SK-N-SH (cell line): ENCODE measurements around the gene VDR. TPM values are rescaled to one million over a fixed set of nuclear protein-coding genes. Genes with fewer than 3 reads are reported as not detected.

Source experiments
- CTCF ChIA-PET: fragments of 300-600, 350-600 bp; formaldehyde crosslinking; extraction: SDS; loops from one replicate; lab custom pipeline; 2021; lab: Yijun Ruan, JAX
- POLR2A ChIA-PET: fragments of 350-600 bp; sonication (Branson Sonifier 250); formaldehyde crosslinking; extraction: SDS; loops from one replicate; lab custom pipeline; 2020; ENCODE audit warnings: antibody characterized with exemption, inconsistent platforms; lab: Yijun Ruan, JAX
- DNase-seq: peaks from one replicate; pipeline ENCODE4 v3.0.0; 2012
- H2AFZ ChIP-seq: fragments of 200-600 bp; sonication (generic); 2 replicates; pipeline ENCODE4 v1.8.1; 2016; ENCODE audit warnings: antibody characterized with exemption, mild to moderate bottlenecking, low read depth
- H3F3A ChIP-seq: fragments of 200-600 bp; sonication (generic); replicated peaks from 2 replicates; pipeline ENCODE3; 2016; ENCODE audit warnings: antibody characterized with exemption, mild to moderate bottlenecking; ENCODE audit not compliant: insufficient read depth
- H3K27ac ChIP-seq, 2 experiments: fragments of 200-500 bp in 1 of 2; fragments of 200-600 bp in 1 of 2; sonication (Bioruptor generic) in 1 of 2; sonication (generic), shearing (Covaris generic) in 1 of 2; 2 replicates each; pipeline versions ENCODE4 v1.5.1 to v1.6.1; 2014 to 2016; ENCODE audit warnings: low read depth in 2 of 2, inconsistent platforms in 1 of 2, low read length in 1 of 2, mild to moderate bottlenecking in 1 of 2, mixed read lengths in 1 of 2
- H3K27me3 ChIP-seq: fragments of 200-600 bp; sonication (generic), shearing (Covaris generic); 2 replicates; pipeline ENCODE4 v1.6.1; 2016; ENCODE audit warnings: mixed run types; ENCODE audit not compliant: insufficient read depth
- H3K36me3 ChIP-seq, 2 experiments: fragments of 200-500 bp in 1 of 2; fragments of 200-600 bp in 1 of 2; sonication (Bioruptor generic) in 1 of 2; sonication (generic) in 1 of 2; replicated peaks in 1 of 2; 2 replicates each; pipeline versions ENCODE3 to v1.5.1; 2014 to 2016; ENCODE audit warnings: low read length in 1 of 2, mild to moderate bottlenecking in 1 of 2; ENCODE audit not compliant: insufficient read depth in 2 of 2, control insufficient read depth in 1 of 2
- H3K4me1 ChIP-seq, 2 experiments: fragments of 200-500 bp in 1 of 2; fragments of 200-600 bp in 1 of 2; sonication (Bioruptor generic) in 1 of 2; sonication (generic), shearing (Covaris generic) in 1 of 2; 2 replicates each; pipeline versions ENCODE4 v1.5.1 to v1.6.1; 2014 to 2016; ENCODE audit warnings: low read depth in 1 of 2, low read length in 1 of 2, mixed run types in 1 of 2; ENCODE audit not compliant: insufficient read depth in 2 of 2, control insufficient read depth in 1 of 2
- H3K4me2 ChIP-seq: fragments of 200-600 bp; sonication (generic), shearing (Covaris generic); 2 replicates; pipeline ENCODE4 v1.6.1; 2017; ENCODE audit warnings: mixed run types
- H3K4me3 ChIP-seq, 2 experiments: fragments of 200-500 bp in 1 of 2; fragments of 200-600 bp in 1 of 2; sonication (Bioruptor generic) in 1 of 2; sonication (generic), shearing (Covaris generic) in 1 of 2; 2 replicates each; pipeline versions ENCODE4 v1.5.1 to v1.8.1; 2014 to 2016; ENCODE audit warnings: low read depth in 2 of 2, inconsistent platforms in 1 of 2, low read length in 1 of 2, mild to moderate bottlenecking in 1 of 2, mixed read lengths in 1 of 2, moderate library complexity in 1 of 2
- H3K79me2 ChIP-seq: fragments of 200-600 bp; sonication (generic); 2 replicates; pipeline ENCODE4 v1.8.1; 2017; ENCODE audit warnings: mild to moderate bottlenecking; ENCODE audit not compliant: insufficient read depth
- H3K9ac ChIP-seq: fragments of 200-600 bp; sonication (generic); 2 replicates; pipeline ENCODE4 v1.6.1; 2017; ENCODE audit warnings: mixed run types
- H3K9me2 ChIP-seq: fragments of 200-600 bp; sonication (generic); 2 replicates; pipeline ENCODE4 v1.6.1; 2017; ENCODE audit warnings: mixed run types
- H3K9me3 ChIP-seq: fragments of 200-600 bp; sonication (generic); 2 replicates; pipeline ENCODE4 v1.6.1; 2017; ENCODE audit warnings: mixed run types, mild to moderate bottlenecking, moderate library complexity
- H4K20me1 ChIP-seq: fragments of 200-600 bp; sonication (generic); 2 replicates; pipeline ENCODE4 v1.6.1; 2017; ENCODE audit warnings: mild to moderate bottlenecking, mixed run types; ENCODE audit not compliant: insufficient read depth
- CHD2 ChIP-seq: fragments of 150-350 bp; IDR thresholded peaks from 2 replicates; pipeline ENCODE4 v1.6.1; 2018; ENCODE audit warnings: low read length; ENCODE audit not compliant: partially characterized antibody
- ELF1 ChIP-seq: IDR thresholded peaks from 2 replicates; pipeline ENCODE4 v1.4.0; 2012
- EP300 ChIP-seq, 2 experiments: IDR thresholded peaks; 2 replicates each; pipeline versions ENCODE4 v1.4.0 to v1.6.1; 2012; ENCODE audit warnings: borderline replicate concordance in 1 of 2, low read depth in 1 of 2, low read length in 1 of 2
- FOSL2 ChIP-seq: IDR thresholded peaks from 2 replicates; pipeline ENCODE4 v1.4.0; 2012; ENCODE audit warnings: low read depth, mild to moderate bottlenecking, moderate library complexity, borderline replicate concordance
- FOXM1 ChIP-seq: IDR thresholded peaks from 2 replicates; pipeline ENCODE4 v1.4.0; 2012; ENCODE audit warnings: low read depth, mild to moderate bottlenecking
- GABPA ChIP-seq: IDR thresholded peaks from 2 replicates; pipeline ENCODE4 v1.4.0; 2012; ENCODE audit warnings: low read depth, mild to moderate bottlenecking
- NFIC ChIP-seq: IDR thresholded peaks from 2 replicates; pipeline ENCODE4 v1.4.0; 2012; ENCODE audit warnings: borderline replicate concordance
- RAD21 ChIP-seq: IDR thresholded peaks from 2 replicates; pipeline ENCODE4 v1.6.1; 2012; ENCODE audit warnings: mild to moderate bottlenecking, low read length
- RCOR1 ChIP-seq: fragments of 150-350 bp; IDR thresholded peaks from 2 replicates; pipeline ENCODE4 v1.6.1; 2017; ENCODE audit warnings: antibody characterized with exemption, low read length
- RFX5 ChIP-seq: IDR thresholded peaks from 2 replicates; pipeline ENCODE4 v1.6.1; 2012; ENCODE audit warnings: mild to moderate bottlenecking, improper control_type of control experiment, low read length
- RXRA ChIP-seq: IDR thresholded peaks from 2 replicates; pipeline ENCODE4 v1.4.0; 2012; ENCODE audit warnings: low read depth, mild to moderate bottlenecking, borderline replicate concordance
- SIN3A ChIP-seq: IDR thresholded peaks from 2 replicates; pipeline ENCODE4 v1.6.1; 2012; ENCODE audit warnings: low read depth, mild to moderate bottlenecking, low read length, moderate library complexity, borderline replicate concordance
- SMC3 ChIP-seq: IDR thresholded peaks from 2 replicates; pipeline ENCODE4 v1.6.1; 2012; ENCODE audit warnings: low read depth, low read length, improper control_type of control experiment
- TCF12 ChIP-seq: IDR thresholded peaks from 2 replicates; pipeline ENCODE4 v1.4.0; 2012
- YY1 ChIP-seq: IDR thresholded peaks from 2 replicates; pipeline ENCODE4 v1.4.0; 2012; ENCODE audit warnings: low read depth, mild to moderate bottlenecking
- WGBS: methylation state at CpG from one replicate; pipeline ENCODE4 v1.1.6; 2017; ENCODE audit warnings: low lambda C conversion rate; 5-methylcytosine and 5-hydroxymethylcytosine counted together
- polyA plus RNA-seq, 3 experiments: library from polyadenylated mRNA; depleted of rRNA; stranded (reverse); fragments of >200 nt; gene quantifications; 2 replicates each; pipeline ENCODE4 v1.2.3, GENCODE V29; 2012
- TF ChIP-seq, protein P1 (sequence below): fragments of 200-600 bp; sonication (generic); IDR thresholded peaks from 2 replicates; pipeline ENCODE4 v1.6.1; 2017; ENCODE audit warnings: antibody characterized with exemption, mild to moderate bottlenecking, moderate library complexity
- TF ChIP-seq, protein P2 (sequence below): fragments of 150-350 bp; IDR thresholded peaks from 2 replicates; pipeline ENCODE4 v1.6.1; 2017; ENCODE audit warnings: antibody characterized with exemption, low read length, low read depth, borderline replicate concordance
- TF ChIP-seq, protein P3 (sequence below): IDR thresholded peaks from 2 replicates; pipeline ENCODE4; 2012
- TF ChIP-seq, protein P4 (sequence below): fragments of 150-350 bp; IDR thresholded peaks from 2 replicates; pipeline ENCODE4 v1.6.1; 2016; ENCODE audit warnings: mild to moderate bottlenecking, low read depth, low read length

The VDR gene
- polyA plus RNA-seq, 1 of the 3 experiments (the other 2 are of a cell fraction) = 0.33 TPM

DNA sequence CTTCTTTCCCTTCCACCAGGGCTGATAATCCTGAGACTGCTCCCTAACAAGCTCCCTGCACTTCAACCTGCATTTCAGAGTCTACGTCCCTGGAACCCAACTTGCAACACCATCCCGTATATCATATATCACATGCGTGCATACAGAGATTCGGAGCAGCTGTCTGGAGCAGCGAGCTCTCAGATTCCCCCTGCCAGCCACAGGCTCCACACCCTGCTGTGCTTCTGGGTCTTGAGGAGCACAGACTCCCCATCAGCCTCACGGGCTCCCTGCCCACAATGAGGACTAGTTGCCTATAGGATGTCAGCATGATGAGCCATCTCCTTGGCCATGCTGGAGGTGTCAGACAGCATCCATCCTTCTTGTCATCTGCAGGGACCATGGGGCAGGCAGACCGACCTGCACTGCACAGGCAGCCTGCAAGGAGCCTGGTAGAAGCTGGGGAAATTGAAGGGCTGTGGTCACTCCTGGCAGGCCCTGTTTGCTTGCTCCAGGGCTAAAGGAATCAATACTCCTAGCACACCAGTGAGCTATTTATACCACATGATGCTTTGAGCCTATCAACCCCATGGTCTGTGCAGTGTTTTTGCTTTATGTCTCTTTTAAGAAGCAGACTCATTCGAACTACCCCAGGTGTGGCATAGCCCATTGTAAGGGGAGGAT is 65.4 kb downstream of the VDR start:
- CTCF ChIA-PET = interaction anchor here (0.6 to 25.6 kb wide), 38 partner anchors 11 to 779 kb away, joined by 3 to 458 read pairs (median 8); partner anchors contain the start of genes ENDOU, HDAC7, RAPGEF3 and RPAP3
- Histone ChIP-seq H3K36me3 (no peaks in the 10 kb centered on the region), H3K79me2 (no peaks in the 10 kb centered on the region), H3K4me1 (no peaks in the 10 kb centered on the region; a peak in 2 of 4 replicates), H3K27me3 (no peaks in the 10 kb centered on the region; the same call in 1 of the 2 replicates), H3F3A (no peaks in the 10 kb centered on the region), H3K4me3 (no peak overlapping the region), H2AFZ (no peak overlapping the region), H3K4me2 (no peak overlapping the region), H3K9ac (no peak overlapping the region), H4K20me1 (no peaks in the 10 kb centered on the region), H3K27ac (no peak overlapping the region), H3K9me3 (no peaks in the 10 kb centered on the region), H3K9me2 (no peaks in the 10 kb centered on the region)
- WGBS = 56% methylated on average over 7 of the region's 8 CpGs
- POLR2A ChIA-PET = interaction anchor here (1.0 kb wide), 1 partner anchor 42 kb away, joined by 3 read pairs; no protein-coding TSS in a partner anchor
- no peak for DNase-seq
- no peak for TF ChIP-seq TCF12
- TF ChIP-seq, protein P1, sequence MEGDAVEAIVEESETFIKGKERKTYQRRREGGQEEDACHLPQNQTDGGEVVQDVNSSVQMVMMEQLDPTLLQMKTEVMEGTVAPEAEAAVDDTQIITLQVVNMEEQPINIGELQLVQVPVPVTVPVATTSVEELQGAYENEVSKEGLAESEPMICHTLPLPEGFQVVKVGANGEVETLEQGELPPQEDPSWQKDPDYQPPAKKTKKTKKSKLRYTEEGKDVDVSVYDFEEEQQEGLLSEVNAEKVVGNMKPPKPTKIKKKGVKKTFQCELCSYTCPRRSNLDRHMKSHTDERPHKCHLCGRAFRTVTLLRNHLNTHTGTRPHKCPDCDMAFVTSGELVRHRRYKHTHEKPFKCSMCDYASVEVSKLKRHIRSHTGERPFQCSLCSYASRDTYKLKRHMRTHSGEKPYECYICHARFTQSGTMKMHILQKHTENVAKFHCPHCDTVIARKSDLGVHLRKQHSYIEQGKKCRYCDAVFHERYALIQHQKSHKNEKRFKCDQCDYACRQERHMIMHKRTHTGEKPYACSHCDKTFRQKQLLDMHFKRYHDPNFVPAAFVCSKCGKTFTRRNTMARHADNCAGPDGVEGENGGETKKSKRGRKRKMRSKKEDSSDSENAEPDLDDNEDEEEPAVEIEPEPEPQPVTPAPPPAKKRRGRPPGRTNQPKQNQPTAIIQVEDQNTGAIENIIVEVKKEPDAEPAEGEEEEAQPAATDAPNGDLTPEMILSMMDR = no peak
- TF ChIP-seq, protein P2, sequence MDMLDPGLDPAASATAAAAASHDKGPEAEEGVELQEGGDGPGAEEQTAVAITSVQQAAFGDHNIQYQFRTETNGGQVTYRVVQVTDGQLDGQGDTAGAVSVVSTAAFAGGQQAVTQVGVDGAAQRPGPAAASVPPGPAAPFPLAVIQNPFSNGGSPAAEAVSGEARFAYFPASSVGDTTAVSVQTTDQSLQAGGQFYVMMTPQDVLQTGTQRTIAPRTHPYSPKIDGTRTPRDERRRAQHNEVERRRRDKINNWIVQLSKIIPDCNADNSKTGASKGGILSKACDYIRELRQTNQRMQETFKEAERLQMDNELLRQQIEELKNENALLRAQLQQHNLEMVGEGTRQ = no peak
- TF ChIP-seq FOXM1 = no peak
- TF ChIP-seq CHD2 = no peak
- TF ChIP-seq NFIC = no peak
- no peak for TF ChIP-seq SIN3A
- TF ChIP-seq, protein P3, sequence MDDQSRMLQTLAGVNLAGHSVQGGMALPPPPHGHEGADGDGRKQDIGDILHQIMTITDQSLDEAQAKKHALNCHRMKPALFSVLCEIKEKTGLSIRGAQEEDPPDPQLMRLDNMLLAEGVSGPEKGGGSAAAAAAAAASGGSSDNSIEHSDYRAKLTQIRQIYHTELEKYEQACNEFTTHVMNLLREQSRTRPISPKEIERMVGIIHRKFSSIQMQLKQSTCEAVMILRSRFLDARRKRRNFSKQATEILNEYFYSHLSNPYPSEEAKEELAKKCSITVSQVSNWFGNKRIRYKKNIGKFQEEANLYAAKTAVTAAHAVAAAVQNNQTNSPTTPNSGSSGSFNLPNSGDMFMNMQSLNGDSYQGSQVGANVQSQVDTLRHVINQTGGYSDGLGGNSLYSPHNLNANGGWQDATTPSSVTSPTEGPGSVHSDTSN = no peak
- no peak for TF ChIP-seq GABPA
- TF ChIP-seq EP300 (IDR thresholded peaks at IDR 0.05; ENCODE audit: borderline replicate concordance in 1 of 2, low read depth in 1 of 2, low read length in 1 of 2) = no peak
- no peak for TF ChIP-seq ELF1
- TF ChIP-seq YY1 = no peak
- TF ChIP-seq SMC3 = no peak
- TF ChIP-seq, protein P4, sequence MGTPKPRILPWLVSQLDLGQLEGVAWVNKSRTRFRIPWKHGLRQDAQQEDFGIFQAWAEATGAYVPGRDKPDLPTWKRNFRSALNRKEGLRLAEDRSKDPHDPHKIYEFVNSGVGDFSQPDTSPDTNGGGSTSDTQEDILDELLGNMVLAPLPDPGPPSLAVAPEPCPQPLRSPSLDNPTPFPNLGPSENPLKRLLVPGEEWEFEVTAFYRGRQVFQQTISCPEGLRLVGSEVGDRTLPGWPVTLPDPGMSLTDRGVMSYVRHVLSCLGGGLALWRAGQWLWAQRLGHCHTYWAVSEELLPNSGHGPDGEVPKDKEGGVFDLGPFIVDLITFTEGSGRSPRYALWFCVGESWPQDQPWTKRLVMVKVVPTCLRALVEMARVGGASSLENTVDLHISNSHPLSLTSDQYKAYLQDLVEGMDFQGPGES = no peak
- no peak for TF ChIP-seq RXRA
- TF ChIP-seq RAD21 = no peak
- TF ChIP-seq RCOR1 = no peak
- TF ChIP-seq FOSL2 = no peak
- no peak for TF ChIP-seq RFX5
